Uterus (tissue), 2 donors: ENCODE measurements around the gene HMX2.

Experiments used
- CTCF ChIP-seq, 4 experiments: fragments of 200-600 bp in 2 of 4; fragments of 450-650 bp in 2 of 4; sonication (generic) in 2 of 4; IDR thresholded peaks; one replicate each; pipeline ENCODE4 v1.5.1; 2016 to 2019; ENCODE audit warnings: antibody characterized with exemption in 4 of 4, mild to moderate bottlenecking in 2 of 4, moderate library complexity in 1 of 4
- POLR2A ChIP-seq, 2 donors: fragments of 450-650 bp; IDR thresholded peaks; one replicate each; pipeline ENCODE4 v1.6.1; 2016; ENCODE audit warnings: antibody characterized with exemption in 2 of 2, mild to moderate bottlenecking in 1 of 2, moderate library complexity in 1 of 2

GRCh38 chr10:123136221-123136805 is 11.6 kb upstream of the HMX2 start:
- no peak for TF ChIP-seq POLR2A (IDR thresholded peaks at IDR 0.05)
- no peak for TF ChIP-seq CTCF (IDR thresholded peaks at IDR 0.05)
